Measurements from ENCODE around the gene PXT1.

PXT1 gene

DNA sequence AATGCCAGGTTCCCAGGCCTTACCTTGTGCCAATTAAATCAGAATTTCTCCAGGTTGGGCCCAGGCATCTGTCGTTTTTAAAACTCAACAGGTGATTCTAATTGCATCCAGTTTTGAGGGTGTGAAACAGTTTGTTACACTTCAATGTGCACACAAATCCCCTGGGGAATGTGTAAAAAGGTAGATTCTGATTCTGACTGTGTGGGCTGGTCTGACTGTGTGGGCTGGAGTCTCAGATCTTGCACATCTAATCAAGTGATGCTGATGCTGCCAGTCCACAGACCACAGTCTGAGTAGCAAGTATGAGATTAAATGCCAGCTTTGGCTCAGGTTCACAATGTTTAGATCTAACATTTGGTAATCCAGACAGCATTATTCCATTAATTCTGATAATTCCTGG lies 42.7 kb downstream of the PXT1 start:
- Histone ChIP-seq H3K9me3 (ENCODE audit: control insufficient read depth, low read length) (no peaks in the 10 kb centered on the region), H3K4me1 (ENCODE audit: control insufficient read depth, insufficient read depth, low read length) (no peaks in the 10 kb centered on the region), H3K36me3 (ENCODE audit: control insufficient read depth, insufficient read depth, low read length) (no peaks in the 10 kb centered on the region), H3K27ac (ENCODE audit: insufficient read depth, low read depth, low read length, poor library complexity, severe bottlenecking) (no peak overlapping the region), H3K4me3 (ENCODE audit: insufficient read depth, low read depth, low read length) (no peak overlapping the region), H3K27me3 (ENCODE audit: control insufficient read depth, insufficient read depth, low read length, poor library complexity, severe bottlenecking) (no peaks in the 10 kb centered on the region)
- 85 to 89% methylated on average over 1 of the region's 1 CpG for WGBS, 2 experiments

GRCh38 chr6:36392621-36393020 lies 50.0 kb downstream of the PXT1 start:
- WGBS, 2 experiments, result 83% methylated on average over 5 of the region's 5 CpGs

DNA sequence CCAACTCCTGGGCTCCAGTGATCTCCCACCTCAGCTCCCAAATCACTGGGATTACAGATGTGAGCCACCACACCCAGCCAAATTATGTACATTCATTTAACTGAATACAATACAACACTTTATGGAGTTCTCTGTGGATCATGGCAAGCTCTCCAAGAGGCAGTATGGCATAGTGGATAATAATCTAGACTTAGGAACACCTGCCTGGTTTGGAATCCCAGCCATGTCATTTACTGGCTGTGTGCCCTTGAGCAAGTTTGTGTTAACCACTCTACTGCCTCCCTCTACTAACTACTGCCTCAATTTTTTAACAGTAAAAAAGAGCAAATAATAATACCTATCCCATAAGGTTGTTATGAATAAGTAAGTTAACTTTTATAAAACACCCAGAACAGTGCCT lies 53.3 kb downstream of the PXT1 start:
- Histone ChIP-seq H3K4me3 (ENCODE audit: insufficient read depth, low read depth, low read length) (no peak overlapping the region), H3K27ac (ENCODE audit: insufficient read depth, low read depth, low read length, poor library complexity, severe bottlenecking) (no peak overlapping the region), H3K36me3 (ENCODE audit: control insufficient read depth, insufficient read depth, low read length) (no peaks in the 10 kb centered on the region), H3K9me3 (ENCODE audit: control insufficient read depth, low read length) (no peaks in the 10 kb centered on the region), H3K27me3 (ENCODE audit: control insufficient read depth, insufficient read depth, low read length, poor library complexity, severe bottlenecking) (peaks cover 51% of the 10 kb centered on the region), H3K4me1 (ENCODE audit: control insufficient read depth, insufficient read depth, low read length) (peaks cover 12% of the 10 kb centered on the region)

More at GRCh38 chr6:36392621-36393020, 50.0 kb downstream of the PXT1 start:
- Histone ChIP-seq H3K9me3 (ENCODE audit: control insufficient read depth, low read length) (no peaks in the 10 kb centered on the region), H3K27me3 (ENCODE audit: control insufficient read depth, insufficient read depth, low read length, poor library complexity, severe bottlenecking) (peaks cover 26% of the 10 kb centered on the region), H3K4me3 (ENCODE audit: insufficient read depth, low read depth, low read length) (no peak overlapping the region), H3K36me3 (ENCODE audit: control insufficient read depth, insufficient read depth, low read length) (no peaks in the 10 kb centered on the region), H3K27ac (ENCODE audit: insufficient read depth, low read depth, low read length, poor library complexity, severe bottlenecking) (no peak overlapping the region), H3K4me1 (ENCODE audit: control insufficient read depth, insufficient read depth, low read length) (peaks cover 7% of the 10 kb centered on the region)

- Histone ChIP-seq H3K27ac (ENCODE audit: insufficient read depth, low read depth, low read length, poor library complexity, severe bottlenecking) (no peak within 1 kb of the TSS), H3K36me3 (ENCODE audit: control insufficient read depth, insufficient read depth, low read length) (no peaks in the 10 kb centered on the region), H3K4me1 (ENCODE audit: control insufficient read depth, insufficient read depth, low read length) (peaks cover 12% of the 10 kb centered on the region), H3K27me3 (ENCODE audit: control insufficient read depth, insufficient read depth, low read length, poor library complexity, severe bottlenecking) (peaks cover 51% of the 10 kb centered on the region), H3K4me3 (ENCODE audit: insufficient read depth, low read depth, low read length) (peak within 1 kb of the TSS; percentile 39), H3K9me3 (ENCODE audit: control insufficient read depth, low read length) (no peaks in the 10 kb centered on the region)
- WGBS, 2 experiments, result 6 to 7% methylated on average over 63 of the region's 65 CpGs
Measured at GRCh38 chr6:36387440-36388303, 55.0 kb downstream of the PXT1 start, which contains the start of gene ETV7. Gene ETV7 (minus strand): TSS chr6:36387669. CDS start chr6:36387541, 128 bp downstream.

- H3K36me3 ChIP-seq (ENCODE audit: control insufficient read depth, insufficient read depth, low read length), result no peaks in the 10 kb centered on the region
- peaks cover 51% of the 10 kb centered on the region for H3K27me3 ChIP-seq (ENCODE audit: control insufficient read depth, insufficient read depth, low read length, poor library complexity, severe bottlenecking)
- no peaks in the 10 kb centered on the region for H3K9me3 ChIP-seq (ENCODE audit: control insufficient read depth, low read length)
- peaks cover 12% of the 10 kb centered on the region for H3K4me1 ChIP-seq (ENCODE audit: control insufficient read depth, insufficient read depth, low read length)
- 10 to 12% methylated on average over 33 of the region's 33 CpGs for WGBS, 2 experiments
- H3K4me3 ChIP-seq (ENCODE audit: insufficient read depth, low read depth, low read length), result peak overlapping the region; percentile 39
- H3K27ac ChIP-seq (ENCODE audit: insufficient read depth, low read depth, low read length, poor library complexity, severe bottlenecking), result no peak overlapping the region
Measured at GRCh38 chr6:36386495-36387439, 55.9 kb downstream of the PXT1 start.

DNA sequence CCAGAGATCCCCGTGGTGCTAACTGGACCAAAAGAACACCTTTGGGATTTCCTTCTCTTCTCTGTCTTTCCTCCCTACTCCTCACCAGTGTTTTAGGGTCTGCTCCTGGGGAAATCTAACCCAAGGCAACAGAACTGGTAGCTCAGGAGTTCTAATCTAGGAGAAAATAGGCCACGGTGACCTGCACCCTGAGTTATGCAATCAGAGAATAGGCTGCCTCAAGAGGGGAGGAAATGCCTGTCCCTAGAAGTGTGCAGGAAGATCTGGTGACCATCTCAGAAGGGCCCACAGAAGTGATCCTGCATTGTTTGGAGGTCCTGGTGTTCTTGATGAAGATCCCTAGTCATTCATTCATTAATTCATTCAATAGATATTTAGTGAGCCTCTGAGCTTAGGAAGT lies 58.6 kb downstream of the PXT1 start:
- H3K9me3 ChIP-seq (ENCODE audit: control insufficient read depth, low read length), result no peaks in the 10 kb centered on the region
- peaks cover 12% of the 10 kb centered on the region for H3K4me1 ChIP-seq (ENCODE audit: control insufficient read depth, insufficient read depth, low read length)
- WGBS, 2 experiments, result 88 to 93% methylated on average over 2 of the region's 2 CpGs
- no peak overlapping the region for H3K27ac ChIP-seq (ENCODE audit: insufficient read depth, low read depth, low read length, poor library complexity, severe bottlenecking)
- peaks cover 40% of the 10 kb centered on the region for H3K27me3 ChIP-seq (ENCODE audit: control insufficient read depth, insufficient read depth, low read length, poor library complexity, severe bottlenecking)
- H3K4me3 ChIP-seq (ENCODE audit: insufficient read depth, low read depth, low read length), result no peak overlapping the region
- no peaks in the 10 kb centered on the region for H3K36me3 ChIP-seq (ENCODE audit: control insufficient read depth, insufficient read depth, low read length)

GRCh38 chr6:36383606-36384005 lies 59.0 kb downstream of the PXT1 start:
- Histone ChIP-seq H3K27me3 (ENCODE audit: control insufficient read depth, insufficient read depth, low read length, poor library complexity, severe bottlenecking) (peaks cover 35% of the 10 kb centered on the region), H3K9me3 (ENCODE audit: control insufficient read depth, low read length) (no peaks in the 10 kb centered on the region)
- 91 to 95% methylated on average over 2 of the region's 2 CpGs for WGBS, 2 experiments

GRCh38 chr6:36382976-36383375 lies 59.7 kb downstream of the PXT1 start:
- peaks cover 29% of the 10 kb centered on the region for H3K27me3 ChIP-seq (ENCODE audit: control insufficient read depth, insufficient read depth, low read length, poor library complexity, severe bottlenecking)
- H3K36me3 ChIP-seq (ENCODE audit: control insufficient read depth, insufficient read depth, low read length), result no peaks in the 10 kb centered on the region
- H3K4me1 ChIP-seq (ENCODE audit: control insufficient read depth, insufficient read depth, low read length), result peaks cover 8% of the 10 kb centered on the region
- no peaks in the 10 kb centered on the region for H3K9me3 ChIP-seq (ENCODE audit: control insufficient read depth, low read length)
- 71 to 73% methylated on average over 4 of the region's 4 CpGs for WGBS, 2 experiments
- no peak overlapping the region for H3K27ac ChIP-seq (ENCODE audit: insufficient read depth, low read depth, low read length, poor library complexity, severe bottlenecking)
- no peak overlapping the region for H3K4me3 ChIP-seq (ENCODE audit: insufficient read depth, low read depth, low read length)

More at GRCh38 chr6:36383606-36384005, 59.0 kb downstream of the PXT1 start:
- Histone ChIP-seq H3K36me3 (ENCODE audit: control insufficient read depth, insufficient read depth, low read length) (no peaks in the 10 kb centered on the region), H3K27ac (ENCODE audit: insufficient read depth, low read depth, low read length, poor library complexity, severe bottlenecking) (no peak overlapping the region), H3K4me1 (ENCODE audit: control insufficient read depth, insufficient read depth, low read length) (peaks cover 12% of the 10 kb centered on the region), H3K4me3 (ENCODE audit: insufficient read depth, low read depth, low read length) (no peak overlapping the region)

DNA sequence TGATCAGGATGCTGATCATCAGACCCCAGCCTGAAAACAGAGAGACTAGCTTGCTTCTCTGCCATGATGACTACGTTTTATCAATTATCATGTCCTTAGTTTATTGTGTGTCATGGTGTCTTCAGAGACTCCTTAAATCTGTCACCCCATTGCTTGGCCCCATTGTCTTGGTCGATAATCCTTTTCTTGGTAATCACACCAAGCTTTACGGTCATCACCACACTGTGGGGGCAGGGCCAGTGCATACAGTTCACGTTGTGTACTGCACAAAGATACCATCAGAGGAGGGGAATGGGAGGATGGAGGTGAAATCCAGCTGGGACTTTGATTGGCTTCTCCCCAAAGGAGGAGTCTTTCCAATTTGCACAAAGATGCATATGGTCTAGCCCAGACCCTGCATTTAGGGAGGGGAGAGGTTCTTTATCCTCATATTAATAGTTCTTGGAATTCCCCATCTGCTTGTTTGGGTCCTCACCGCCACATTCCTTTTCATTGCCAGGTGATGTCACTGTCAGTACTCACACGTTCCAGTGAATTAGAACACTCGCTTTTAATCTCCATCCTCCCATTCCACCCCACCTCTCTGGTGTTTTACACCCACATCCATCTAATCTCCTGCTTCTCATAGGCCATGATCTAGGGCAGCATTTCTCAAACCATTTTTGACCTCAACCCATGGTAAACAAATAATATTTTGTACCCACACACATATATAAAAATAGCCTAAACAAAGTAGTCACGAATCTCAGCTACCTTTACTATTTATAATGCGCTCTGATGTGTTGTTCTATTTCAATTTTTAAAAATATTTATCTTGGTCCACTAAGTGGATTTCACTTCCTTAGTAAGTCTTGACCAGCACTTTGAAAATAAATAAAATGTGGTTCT lies 60.9 kb downstream of the PXT1 start:
- Histone ChIP-seq H3K36me3 (ENCODE audit: control insufficient read depth, insufficient read depth, low read length) (no peaks in the 10 kb centered on the region), H3K4me3 (ENCODE audit: insufficient read depth, low read depth, low read length) (no peak overlapping the region), H3K27ac (ENCODE audit: insufficient read depth, low read depth, low read length, poor library complexity, severe bottlenecking) (no peak overlapping the region), H3K4me1 (ENCODE audit: control insufficient read depth, insufficient read depth, low read length) (no peaks in the 10 kb centered on the region), H3K27me3 (ENCODE audit: control insufficient read depth, insufficient read depth, low read length, poor library complexity, severe bottlenecking) (peaks cover 16% of the 10 kb centered on the region), H3K9me3 (ENCODE audit: control insufficient read depth, low read length) (no peaks in the 10 kb centered on the region)
- 85 to 87% methylated on average over 8 to 9 of the region's 9 CpGs for WGBS, 2 experiments

Data from ectodermal cell (in vitro differentiated cells).